ENCODE measurements around the gene PARP6.

The PARP6 gene

GRCh38 chr15:72230197-72231065 lies 41.9 kb downstream of the PARP6 start:
- DNase-seq, result peak; percentile 65 to 93

DNA sequence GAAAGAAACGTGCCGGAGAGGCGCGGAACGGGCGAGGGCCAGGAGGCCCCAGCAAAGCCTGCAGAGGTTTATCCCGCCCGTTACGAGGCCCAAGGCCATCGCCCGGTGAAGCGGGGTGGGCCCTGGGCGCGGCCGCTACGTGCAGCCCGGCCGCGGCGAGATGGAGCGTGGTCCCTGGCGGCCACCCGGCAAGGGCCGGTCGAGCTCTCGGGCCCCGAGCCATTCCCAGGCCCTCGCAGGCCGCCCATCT lies 42.5 kb downstream of the PARP6 start:
- DNase-seq, result no peak

GRCh38 chr15:72229076-72229946 lies 43.0 kb downstream of the PARP6 start:
- peak in 1 of 2 experiments; percentile 33 for DNase-seq

GRCh38 chr15:72227720-72228119 lies 44.6 kb downstream of the PARP6 start:
- DNase-seq, result no peak

DNA sequence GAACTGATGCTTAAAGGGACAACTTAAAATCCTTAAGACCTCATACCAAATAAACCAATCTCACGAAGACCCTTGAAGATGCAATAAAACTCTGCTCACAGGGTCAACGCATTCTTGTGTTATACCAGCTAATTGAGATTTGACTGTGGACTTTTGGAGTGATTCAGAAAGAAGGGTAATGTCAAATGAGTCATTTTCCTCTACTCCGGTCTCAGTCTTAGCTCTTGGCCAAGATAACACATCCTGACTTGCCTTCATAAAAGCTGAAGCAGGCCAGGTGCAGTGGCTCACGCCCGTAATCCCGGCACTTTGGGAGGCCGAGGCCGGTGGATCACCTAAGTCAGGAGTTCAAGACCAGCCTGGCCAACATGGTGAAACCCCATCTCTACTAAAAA lies 45.2 kb downstream of the PARP6 start:
- DNase-seq, result no peak

DNA sequence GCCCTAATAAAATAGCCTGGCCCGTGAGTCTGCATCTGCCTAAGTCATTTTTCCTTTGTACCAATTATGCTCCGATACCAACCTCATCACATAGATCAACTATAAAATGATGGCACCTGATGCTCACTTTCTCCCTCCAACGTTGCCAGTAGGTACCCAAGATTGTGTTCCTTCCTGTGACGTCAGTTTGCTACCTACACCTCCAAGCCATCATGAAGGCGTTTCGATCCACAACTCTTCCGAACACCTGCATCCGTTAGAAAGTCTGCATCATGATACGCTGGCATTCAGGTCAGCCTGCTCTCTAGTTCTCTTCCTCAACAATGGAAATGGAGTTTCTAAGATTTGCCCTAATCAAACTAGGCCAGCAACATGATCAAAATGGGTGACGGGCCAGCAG lies 49.1 kb downstream of the PARP6 start:
- no peak for DNase-seq

DNA sequence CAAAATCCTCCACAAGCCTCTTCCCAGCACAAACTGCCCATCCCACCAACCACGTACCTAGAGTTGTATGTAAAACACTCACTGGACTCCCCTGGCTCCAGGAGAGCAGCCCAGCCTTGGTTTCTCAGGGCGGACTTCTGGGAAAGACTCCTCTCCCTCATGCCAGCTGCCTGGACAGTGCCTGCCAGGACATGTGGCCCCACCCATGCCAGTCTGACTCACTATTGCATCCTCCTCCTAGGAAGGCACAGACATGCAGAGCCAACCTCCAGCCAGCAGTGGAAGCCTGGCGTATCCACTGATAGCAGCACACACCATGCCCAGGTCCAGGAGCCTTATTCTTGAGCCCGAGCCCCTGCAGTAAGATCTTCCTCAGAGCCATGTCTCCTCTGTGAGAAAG lies 50.0 kb downstream of the PARP6 start:
- no peak for DNase-seq

DNA sequence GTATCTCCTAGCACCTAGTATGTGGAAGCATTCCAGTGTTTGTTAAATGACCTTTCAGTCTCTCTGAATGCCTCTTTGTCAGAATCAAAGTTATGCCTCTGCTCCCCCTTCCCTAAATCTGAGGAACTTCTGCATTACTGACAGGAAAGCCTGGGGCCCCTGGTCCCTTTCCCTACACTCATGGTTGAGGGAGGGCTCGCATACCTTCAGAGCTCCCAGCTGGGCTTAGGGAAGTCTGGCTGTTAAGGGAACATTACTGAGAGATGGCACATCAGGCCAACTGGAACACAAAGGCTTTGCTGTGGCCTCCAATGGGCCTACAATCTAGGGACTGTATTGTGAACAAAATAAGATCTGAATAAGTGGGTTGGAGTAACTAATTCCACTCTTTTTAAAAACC lies 51.7 kb downstream of the PARP6 start:
- DNase-seq, result no peak

DNA sequence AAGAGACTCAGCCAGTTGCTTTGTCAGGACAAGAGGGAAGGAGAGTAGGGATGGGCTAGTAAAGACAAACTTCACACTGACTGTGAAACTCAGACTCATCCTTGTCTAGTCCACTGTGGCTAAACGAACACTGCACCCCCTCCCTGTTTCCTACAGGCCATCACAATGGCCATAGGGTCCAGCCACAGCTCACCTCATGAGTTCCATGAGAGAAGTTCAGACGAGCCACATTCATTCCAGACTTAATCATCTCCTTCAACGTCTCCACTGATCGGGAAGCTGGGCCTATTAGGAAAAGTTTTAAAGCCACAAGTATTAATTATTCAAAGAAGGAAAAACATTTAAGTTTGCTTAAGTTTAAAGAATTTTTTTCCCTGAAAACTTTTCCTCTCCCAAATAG lies 55.1 kb downstream of the PARP6 start:
- DNase-seq, result no peak

DNA sequence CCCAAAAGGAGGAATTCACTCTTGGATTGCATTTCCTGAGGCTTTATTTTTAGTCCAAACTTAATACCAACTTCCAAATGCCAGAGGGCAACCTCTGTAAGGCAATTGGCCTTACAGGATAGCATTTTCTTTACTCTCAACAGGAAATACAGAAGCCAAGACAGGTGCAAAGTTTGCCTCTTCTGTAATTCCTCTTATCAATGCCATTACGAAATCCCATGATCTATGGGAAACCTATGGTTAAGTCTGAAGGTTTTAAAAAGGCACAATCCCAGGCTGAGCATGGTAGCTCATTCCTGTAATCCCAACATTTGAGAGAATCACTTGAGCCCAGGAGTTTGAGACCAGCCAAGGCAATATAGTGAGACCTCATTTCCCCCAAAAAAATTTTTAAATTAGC lies 56.3 kb downstream of the PARP6 start:
- DNase-seq, result no peak

DNA sequence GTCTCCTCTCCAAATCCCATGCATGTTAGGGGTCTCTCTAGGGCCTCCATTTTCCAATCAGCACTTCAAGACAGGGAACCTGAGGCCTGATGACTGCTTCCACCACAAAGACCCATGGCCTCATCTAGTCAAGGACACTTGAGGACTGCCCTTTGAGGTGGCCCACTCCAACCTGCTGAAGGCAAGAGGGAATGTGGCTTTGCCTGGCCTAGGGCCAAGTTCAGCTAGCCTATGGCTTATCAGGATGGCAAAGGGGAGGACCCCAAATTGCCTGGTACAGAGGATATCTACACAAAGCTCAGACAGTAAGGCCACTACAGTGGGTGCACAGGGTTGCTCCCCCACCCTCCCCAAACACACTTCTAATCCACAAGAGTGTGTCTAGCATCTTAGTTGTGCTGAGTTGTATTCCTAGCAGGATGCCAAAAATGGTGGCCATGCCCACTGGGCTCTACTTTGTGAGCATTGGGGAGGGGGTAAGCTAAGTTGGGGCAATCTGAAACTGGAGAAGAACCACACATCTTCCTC lies 64.7 kb downstream of the PARP6 start:
- no peak for DNase-seq

DNA sequence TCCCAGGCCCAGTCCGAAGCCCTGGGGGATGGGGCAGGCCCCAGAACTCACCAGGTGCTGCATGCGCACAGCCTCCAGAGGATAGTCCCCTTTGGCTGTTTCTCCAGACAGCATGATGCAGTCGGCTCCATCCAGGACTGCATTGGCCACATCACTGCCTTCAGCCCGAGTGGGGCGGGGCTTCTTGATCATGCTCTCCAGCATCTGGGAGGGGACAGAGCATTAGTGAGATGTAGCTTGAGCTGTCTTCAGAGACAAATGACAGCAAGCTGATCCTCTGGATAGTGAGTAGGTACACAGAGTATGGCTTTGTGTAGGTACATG lies 65.7 kb downstream of the PARP6 start:
- no peak for DNase-seq

DNA sequence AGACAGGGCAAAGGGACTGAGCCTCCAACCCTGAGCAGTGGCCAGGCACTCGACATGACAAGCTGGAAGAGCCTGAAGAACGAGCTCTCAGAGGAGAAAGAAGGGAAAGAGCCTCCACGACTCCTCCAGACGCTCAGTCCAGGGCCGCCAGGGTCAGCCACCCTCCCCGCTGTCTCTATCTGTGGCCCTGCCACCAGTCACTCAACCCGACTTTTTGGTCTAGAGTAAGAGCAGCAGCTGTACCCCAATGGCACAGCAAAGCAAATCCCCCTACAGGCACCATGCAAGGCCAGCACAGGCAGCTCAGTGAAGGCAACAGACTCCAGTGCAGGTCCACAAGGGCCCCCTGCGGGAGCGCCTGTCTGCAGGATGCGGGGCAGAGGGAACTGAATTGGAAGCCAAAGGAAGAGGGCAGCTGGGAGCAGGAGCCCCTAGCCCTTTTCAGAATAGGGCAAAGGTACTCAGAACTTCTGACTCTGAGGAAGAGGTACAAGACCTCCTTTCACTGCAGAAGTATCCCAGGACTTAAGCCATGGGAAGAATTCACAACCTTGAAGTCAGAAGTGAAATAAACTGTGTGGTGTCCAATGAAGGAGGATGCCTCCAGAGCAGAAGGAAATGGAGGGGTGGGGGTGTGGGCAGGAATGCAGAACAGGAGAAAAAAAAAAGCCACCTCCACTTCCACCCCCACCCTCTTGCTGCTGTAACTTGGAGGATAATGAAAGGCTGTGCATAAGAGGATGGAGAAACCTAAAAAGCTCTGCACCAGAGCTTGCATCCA lies 66.3 kb downstream of the PARP6 start:
- no peak for DNase-seq

DNA sequence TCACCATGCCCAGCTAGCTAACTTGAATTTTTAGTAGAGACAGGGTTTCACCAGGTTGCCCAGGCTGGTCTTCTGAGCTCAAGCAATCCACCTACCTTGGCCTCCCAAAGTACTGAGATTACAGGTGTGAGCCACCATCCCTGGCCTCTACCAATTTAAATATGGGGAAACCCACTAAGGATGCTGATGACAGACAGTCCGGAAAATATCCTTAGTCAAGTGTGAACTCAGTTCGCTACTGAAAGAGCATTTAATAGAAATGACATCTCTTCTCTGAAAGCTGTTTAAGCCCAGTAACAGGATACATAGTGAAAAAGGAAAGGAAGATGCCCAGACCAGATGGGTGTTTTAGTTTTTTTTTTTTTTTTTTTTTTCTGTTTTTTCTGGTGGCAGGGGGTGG lies 67.1 kb downstream of the PARP6 start:
- no peak for DNase-seq

- no peak for DNase-seq
Measured at GRCh38 chr15:72203507-72203837, 68.9 kb downstream of the PARP6 start.

GRCh38 chr15:72202801-72203506 lies 69.4 kb downstream of the PARP6 start:
- DNase-seq, result no peak

DNA sequence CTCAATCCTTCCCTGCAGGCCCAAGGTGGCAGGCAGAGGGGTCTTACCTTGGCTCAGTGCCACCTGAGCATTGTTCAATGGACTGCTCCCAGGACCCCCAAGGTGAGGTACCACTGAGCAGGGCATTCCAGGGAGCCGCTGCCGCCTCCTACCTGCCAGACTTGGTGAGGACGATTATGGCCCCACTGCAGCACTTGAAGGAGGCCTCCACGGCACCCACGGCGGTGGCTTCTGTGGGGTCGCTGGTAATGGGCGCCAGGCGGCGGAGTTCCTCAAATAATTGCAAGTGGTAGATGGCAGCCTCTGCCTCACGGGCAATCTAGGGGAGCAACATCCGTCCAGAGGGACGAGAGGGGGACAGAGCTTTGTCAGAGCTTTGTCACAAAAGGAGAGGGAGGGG lies 70.1 kb downstream of the PARP6 start:
- DNase-seq, result no peak

DNA sequence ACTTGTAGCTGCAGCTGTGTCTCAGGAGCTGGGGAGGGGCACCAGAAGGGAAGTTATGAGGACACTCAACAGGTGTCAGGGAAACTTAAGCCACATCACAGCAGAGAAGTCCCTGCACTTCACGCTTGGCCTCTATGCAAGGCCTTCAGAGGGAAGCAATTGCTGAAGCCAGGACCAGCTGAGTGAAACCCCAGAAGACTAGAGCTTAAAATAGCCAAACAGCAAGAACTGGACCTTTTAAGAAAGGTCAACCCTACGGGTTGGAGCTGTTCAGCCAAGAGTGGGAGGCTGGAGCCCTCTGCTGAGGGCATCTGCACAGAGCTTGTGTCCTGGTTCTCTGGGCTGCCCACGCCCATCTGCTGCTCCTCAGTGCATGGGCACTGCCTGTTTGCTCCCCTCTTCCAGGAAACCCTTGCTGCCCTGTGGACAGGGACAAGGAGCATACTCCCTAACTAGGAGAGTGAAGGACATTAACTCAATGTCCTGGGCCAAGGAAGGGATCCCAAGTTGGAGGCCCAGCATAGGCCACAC lies 70.9 kb downstream of the PARP6 start:
- no peak for DNase-seq

- no peak for DNase-seq
Measured at GRCh38 chr15:72200395-72201237, 71.7 kb downstream of the PARP6 start.

GRCh38 chr15:72199721-72200212 lies 72.6 kb downstream of the PARP6 start:
- DNase-seq, result peak; percentile 59 to 80

- no peak for DNase-seq
Measured at GRCh38 chr15:72199205-72199515, 73.2 kb downstream of the PARP6 start.
